Esophagus muscularis mucosa (tissue), 4 donors: Measurements from ENCODE around the gene MAN1C1. TPM values are rescaled to one million over a fixed set of nuclear protein-coding genes. Genes with fewer than 3 reads are reported as not detected.
A peak's percentile ranks its signal among the peaks of the same experiment; 100 is the strongest.

ENCODE experiments used
- DNase-seq: peaks from one replicate; pipeline ENCODE4 v3.0.0-alpha.2; 2017; ENCODE audit errors: extremely low spot score
- H3K27ac ChIP-seq, 4 donors: fragments of 200-600 bp; sonication (generic); replicated peaks in 1 of 4; 1 replicate in 3 of 4; 2 replicates in 1 of 4; pipeline ENCODE4 v1.5.1; 2016 to 2019; ENCODE audit warnings: mild to moderate bottlenecking in 1 of 4
- H3K27me3 ChIP-seq, 4 donors: fragments of 200-600 bp; sonication (generic); one replicate each; pipeline versions ENCODE4 v1.5.1 to v1.6.0; 2016 to 2019
- H3K36me3 ChIP-seq, 4 donors: fragments of 200-600 bp; sonication (generic); one replicate each; pipeline ENCODE4 v1.5.1; 2016 to 2019
- H3K4me1 ChIP-seq, 4 donors: fragments of 200-600 bp; sonication (generic); one replicate each; pipeline ENCODE4 v1.5.1; 2016 to 2019
- H3K4me3 ChIP-seq, 4 donors: fragments of 200-600 bp; sonication (generic); 1 replicate in 2 of 4; 2 replicates in 2 of 4; pipeline ENCODE4 v1.5.1; 2016 to 2019; ENCODE audit warnings: mild to moderate bottlenecking in 4 of 4, moderate library complexity in 1 of 4
- H3K9me3 ChIP-seq, 4 donors: fragments of 200-600 bp; sonication (generic); 1 replicate in 3 of 4; 2 replicates in 1 of 4; pipeline ENCODE4 v1.5.1; 2016 to 2019
- EP300 ChIP-seq: sonication (generic); formaldehyde crosslinking; IDR thresholded peaks from one replicate; pipeline ENCODE4 v1.6.1; 2017; ENCODE audit warnings: antibody characterized with exemption
- POLR2A ChIP-seq: fragments of 450-650 bp; IDR thresholded peaks from one replicate; pipeline ENCODE4 v1.6.1; 2017; ENCODE audit warnings: antibody characterized with exemption, moderate library complexity, mild to moderate bottlenecking, low read depth
- POLR2AphosphoS5 ChIP-seq, 2 donors: sonication (generic); formaldehyde crosslinking; IDR thresholded peaks; one replicate each; pipeline ENCODE4 v1.6.1; 2017; ENCODE audit warnings: antibody characterized with exemption in 2 of 2
- WGBS: methylation state at CpG from one replicate; pipeline ENCODE4 v1.1.5; 2018; 5-methylcytosine and 5-hydroxymethylcytosine counted together
- intact Hi-C: fragments of 100-400 bp; cut with DNase I; formaldehyde crosslinking; loops from one replicate; pipeline ENCODE4 v1.15.1; 2023
- total RNA-seq, 4 donors: library from RNA; depleted of rRNA; stranded (reverse); fragments of >200 nt; gene quantifications; one replicate each; pipeline versions ENCODE4 v1.1.0 to v1.2.1, GENCODE V29; 2016
- TF ChIP-seq, protein P1 (sequence below), 3 experiments: fragments of 200-600 bp in 2 of 3; fragments of 450-650 bp in 1 of 3; sonication (generic) in 2 of 3; IDR thresholded peaks; one replicate each; pipeline ENCODE4 v1.5.1; 2017 to 2019; ENCODE audit warnings: antibody characterized with exemption in 3 of 3, mild to moderate bottlenecking in 2 of 3, moderate library complexity in 1 of 3

The MAN1C1 gene
- total RNA-seq, 4 donors from 2014 or later: 20.2 to 22.8 (median 20.7) TPM

DNA sequence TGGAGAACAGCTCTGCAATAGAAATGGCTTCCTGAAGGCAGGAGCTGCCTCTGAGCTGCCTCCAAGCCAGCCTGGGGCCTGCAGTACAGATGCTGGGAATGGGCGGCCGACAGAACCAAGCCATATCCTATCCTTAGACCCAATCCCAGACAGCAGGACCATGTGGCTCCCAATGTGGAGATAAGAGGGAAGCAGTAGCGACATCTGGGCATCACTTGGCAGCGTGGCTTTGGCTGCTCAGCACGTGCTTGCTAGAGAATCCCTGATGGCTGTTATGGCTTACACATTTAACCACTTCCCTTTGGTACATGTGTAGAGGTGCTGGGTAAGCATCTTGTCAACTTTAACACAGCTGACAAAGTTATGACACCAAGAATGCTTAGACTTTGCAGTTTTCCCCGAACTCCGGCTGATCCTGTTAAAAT, 87.7 kb downstream of the MAN1C1 start:
- no peaks in the 10 kb centered on the region for H3K27me3 ChIP-seq
- no peak overlapping the region for H3K4me3 ChIP-seq
- peak overlapping the region; percentile 16 to 92 (median 59) for H3K27ac ChIP-seq
- peaks cover 84 to 97% (median 95%) of the 10 kb centered on the region in 4 donors for H3K4me1 ChIP-seq
- H3K36me3 ChIP-seq: no peaks in the 10 kb centered on the region
- 69% methylated on average over 7 of the region's 7 CpGs for WGBS
- H3K9me3 ChIP-seq: no peaks in the 10 kb centered on the region
- no peak for DNase-seq
- intact Hi-C loops: no loop called here
- no peak for TF ChIP-seq EP300
- peak in 1 of 2 donors; percentile 7 for TF ChIP-seq POLR2AphosphoS5 (IDR thresholded peaks at IDR 0.05)
- TF ChIP-seq, protein P1, sequence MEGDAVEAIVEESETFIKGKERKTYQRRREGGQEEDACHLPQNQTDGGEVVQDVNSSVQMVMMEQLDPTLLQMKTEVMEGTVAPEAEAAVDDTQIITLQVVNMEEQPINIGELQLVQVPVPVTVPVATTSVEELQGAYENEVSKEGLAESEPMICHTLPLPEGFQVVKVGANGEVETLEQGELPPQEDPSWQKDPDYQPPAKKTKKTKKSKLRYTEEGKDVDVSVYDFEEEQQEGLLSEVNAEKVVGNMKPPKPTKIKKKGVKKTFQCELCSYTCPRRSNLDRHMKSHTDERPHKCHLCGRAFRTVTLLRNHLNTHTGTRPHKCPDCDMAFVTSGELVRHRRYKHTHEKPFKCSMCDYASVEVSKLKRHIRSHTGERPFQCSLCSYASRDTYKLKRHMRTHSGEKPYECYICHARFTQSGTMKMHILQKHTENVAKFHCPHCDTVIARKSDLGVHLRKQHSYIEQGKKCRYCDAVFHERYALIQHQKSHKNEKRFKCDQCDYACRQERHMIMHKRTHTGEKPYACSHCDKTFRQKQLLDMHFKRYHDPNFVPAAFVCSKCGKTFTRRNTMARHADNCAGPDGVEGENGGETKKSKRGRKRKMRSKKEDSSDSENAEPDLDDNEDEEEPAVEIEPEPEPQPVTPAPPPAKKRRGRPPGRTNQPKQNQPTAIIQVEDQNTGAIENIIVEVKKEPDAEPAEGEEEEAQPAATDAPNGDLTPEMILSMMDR (IDR thresholded peaks at IDR 0.05): no peak
- no peak for TF ChIP-seq POLR2A

DNA sequence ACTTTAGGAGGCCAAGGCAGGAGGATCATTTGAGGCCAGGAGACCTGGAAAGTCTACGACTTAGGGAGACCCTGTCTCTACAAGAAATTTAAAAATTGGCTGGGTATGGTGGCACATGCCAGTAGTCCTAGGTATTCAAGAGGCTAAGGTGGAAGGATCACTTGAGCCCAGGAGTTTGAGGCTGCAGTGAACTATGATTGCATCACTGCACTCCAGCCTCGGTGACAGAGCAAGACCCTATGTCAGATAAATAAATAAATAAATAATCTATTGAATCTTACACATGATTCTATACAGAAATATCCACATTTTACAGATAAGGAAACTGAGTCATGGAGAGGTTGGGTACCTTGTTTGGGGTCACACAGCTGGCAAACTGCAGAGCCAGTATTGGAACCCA, 89.1 kb downstream of the MAN1C1 start:
- H3K36me3 ChIP-seq: no peaks in the 10 kb centered on the region
- H3K9me3 ChIP-seq: no peaks in the 10 kb centered on the region
- no peak for TF ChIP-seq EP300
- TF ChIP-seq, protein P1 (IDR thresholded peaks at IDR 0.05): no peak
- TF ChIP-seq POLR2AphosphoS5 (IDR thresholded peaks at IDR 0.05): no peak
- no peak for TF ChIP-seq POLR2A
- intact Hi-C loops: no loop called here
- peaks cover 70 to 92% (median 81%) of the 10 kb centered on the region in 4 donors for H3K4me1 ChIP-seq
- no peak overlapping the region for H3K4me3 ChIP-seq
- H3K27me3 ChIP-seq: no peaks in the 10 kb centered on the region
- 93% methylated on average over 2 of the region's 2 CpGs for whole genome bisulfite sequencing
- peak overlapping the region in 1 of 4 donors; percentile 14 for H3K27ac ChIP-seq
- no peak for DNase-seq

DNA sequence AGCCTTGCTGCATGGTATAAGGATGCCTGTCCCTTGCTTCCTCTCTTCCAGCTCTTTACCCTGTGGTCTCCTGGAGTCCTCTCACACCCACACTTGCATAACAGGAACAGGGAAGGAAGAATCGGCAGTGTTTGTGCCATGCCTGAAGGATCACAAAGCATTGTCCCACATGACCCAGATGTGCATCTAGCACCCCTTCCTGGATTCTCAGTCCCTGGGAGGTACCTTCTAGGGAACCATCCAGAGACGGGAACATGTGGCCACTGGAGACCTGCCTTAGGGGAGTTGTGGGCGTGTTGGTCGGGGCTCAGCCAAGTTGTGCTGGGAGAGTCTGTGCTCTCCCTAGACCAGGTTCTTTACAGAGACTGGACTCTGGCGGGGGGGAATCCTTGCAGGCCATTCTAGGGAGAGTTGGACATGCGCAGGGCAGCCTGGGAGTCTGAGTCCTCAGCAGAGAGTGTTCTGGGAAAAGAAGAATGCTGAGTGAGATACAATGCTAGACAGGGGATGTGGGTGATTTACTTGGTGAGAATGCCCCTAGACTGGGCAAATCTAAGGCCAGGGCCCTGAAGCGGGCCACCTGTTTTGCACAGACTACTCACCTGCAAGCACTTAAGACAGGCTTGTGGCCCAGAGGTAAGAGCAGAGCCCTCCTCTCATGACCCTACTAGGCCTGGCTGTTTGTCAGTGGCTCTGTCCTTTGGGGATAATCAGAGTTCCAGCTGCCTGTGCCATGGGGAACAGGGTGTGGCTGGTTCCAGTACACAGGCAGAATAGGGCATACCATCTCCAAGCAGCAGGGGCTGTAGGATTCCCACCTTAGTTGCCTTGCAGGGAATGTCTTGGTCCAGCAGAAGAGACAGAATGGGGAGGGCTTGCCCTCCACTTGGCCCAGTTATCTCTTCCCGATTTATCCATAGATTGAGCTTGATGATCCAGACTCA, 89.8 kb downstream of the MAN1C1 start:
- Histone ChIP-seq H3K36me3 (no peaks in the 10 kb centered on the region), H3K27me3 (no peaks in the 10 kb centered on the region), H3K27ac (peak overlapping the region in 1 of 4 donors; percentile 14), H3K9me3 (no peaks in the 10 kb centered on the region), H3K4me3 (no peak overlapping the region), H3K4me1 (peaks cover 63 to 89% (median 78%) of the 10 kb centered on the region in 4 donors)
- no peak for DNase-seq
- intact Hi-C loops: no loop called here
- 93% methylated on average over 5 of the region's 8 CpGs for WGBS
- TF ChIP-seq EP300 (no peak), POLR2A (no peak), POLR2AphosphoS5 (IDR thresholded peaks at IDR 0.05) (no peak)
- TF ChIP-seq, protein P1 (IDR thresholded peaks at IDR 0.05): no peak

DNA sequence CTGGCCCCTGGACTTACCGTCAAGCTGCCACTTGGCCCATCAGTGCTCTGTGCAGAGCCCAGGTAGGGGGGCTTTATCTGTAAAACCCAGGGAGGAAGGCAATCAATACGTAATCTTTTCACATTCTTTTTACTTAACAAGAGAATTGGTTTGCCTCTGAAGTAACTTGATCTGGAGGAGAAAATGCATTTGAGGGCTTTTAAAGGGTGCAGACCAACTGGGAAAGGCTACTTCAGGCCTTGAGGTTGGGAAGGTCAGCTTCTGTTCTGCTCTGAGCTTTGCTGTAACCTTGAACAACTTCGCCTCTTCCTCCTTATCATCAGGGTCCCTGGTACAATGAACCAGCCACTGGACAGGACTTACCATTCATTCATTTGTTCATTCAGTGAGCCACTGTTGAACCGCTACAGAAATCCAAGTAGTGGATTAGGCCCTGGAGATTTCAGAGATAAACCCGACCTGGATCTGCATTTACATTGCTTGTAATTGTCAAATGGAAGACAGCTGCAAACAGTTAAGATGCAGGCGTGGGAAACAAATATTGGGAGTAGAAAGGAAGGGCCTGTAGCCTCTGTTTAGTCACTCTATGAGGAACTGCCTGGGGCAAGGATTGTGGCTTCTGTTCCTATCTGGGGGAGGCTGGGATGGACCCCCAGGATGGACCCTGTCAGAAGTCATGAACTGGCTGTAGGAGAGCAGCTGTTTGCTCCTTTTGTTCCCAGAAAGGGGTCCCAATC, 90.9 kb downstream of the MAN1C1 start:
- Histone ChIP-seq H3K27me3 (no peaks in the 10 kb centered on the region), H3K9me3 (no peaks in the 10 kb centered on the region), H3K36me3 (no peaks in the 10 kb centered on the region), H3K4me3 (no peak overlapping the region), H3K4me1 (peaks cover 52 to 89% (median 75%) of the 10 kb centered on the region in 4 donors), H3K27ac (no peak overlapping the region)
- TF ChIP-seq, protein P1 (IDR thresholded peaks at IDR 0.05): no peak
- TF ChIP-seq POLR2A (no peak), POLR2AphosphoS5 (IDR thresholded peaks at IDR 0.05) (no peak), EP300 (no peak)
- 88% methylated on average over 6 of the region's 6 CpGs for WGBS
- no peak for DNase-seq
- intact Hi-C loops: no loop called here
